Measurements from ENCODE around the gene AMMECR1. TPM values are rescaled to one million over a fixed set of nuclear protein-coding genes. Genes with fewer than 3 reads are reported as not detected.

AMMECR1 gene
- total RNA-seq, 1 experiment from 2014 or later, result 9.5 TPM

DNA sequence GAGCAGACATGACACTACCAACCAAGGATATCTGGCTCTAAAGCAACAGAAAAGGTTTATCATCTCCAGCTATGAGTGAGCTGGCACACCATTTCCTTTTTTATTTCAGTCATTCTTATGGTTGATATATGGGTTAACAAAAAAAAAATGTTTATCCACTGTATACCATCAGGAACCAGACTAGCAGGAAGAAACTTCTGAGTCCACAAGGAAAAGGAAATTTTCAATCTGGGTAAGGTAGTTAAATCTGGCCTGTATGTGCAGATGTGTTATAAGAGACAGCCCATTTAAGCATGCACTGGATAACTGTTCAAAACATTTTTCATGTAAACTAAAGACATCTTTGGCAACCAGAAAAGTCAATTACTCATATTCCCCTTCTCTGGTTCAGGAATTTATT, 35.0 kb downstream of the AMMECR1 start:
- no peaks in the 10 kb centered on the region for H3K9me3 ChIP-seq
- H3K27me3 ChIP-seq, result no peaks in the 10 kb centered on the region
- no peak overlapping the region for H3K4me3 ChIP-seq
- H3K36me3 ChIP-seq, result 0 out of 2 replicates have a peak, but pooled peaks cover 3% of the 10 kb centered on the region
- DNase-seq, result no peak

DNA sequence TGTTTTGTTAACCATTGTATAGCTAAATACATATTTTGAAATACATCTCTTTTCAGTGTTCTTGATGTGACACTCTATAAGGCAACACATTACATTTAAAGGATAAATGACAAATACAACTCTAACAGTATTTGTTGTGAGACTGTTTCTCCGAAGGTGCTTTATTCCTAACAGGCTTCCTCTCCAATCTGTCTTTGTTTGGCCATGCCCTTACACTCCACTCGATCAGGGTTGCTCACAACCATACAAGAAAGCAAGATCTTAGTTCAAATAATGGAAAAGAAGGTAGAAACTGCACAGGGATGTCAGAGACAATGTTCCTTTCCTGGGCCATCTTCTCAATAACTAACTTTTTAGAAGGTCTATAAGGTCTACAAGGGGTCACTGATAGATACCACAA, 36.5 kb downstream of the AMMECR1 start:
- Histone ChIP-seq H3K4me3 (no peak overlapping the region), H3K36me3 (0 out of 2 replicates have a peak, but pooled peaks cover 3% of the 10 kb centered on the region), H3K27me3 (no peaks in the 10 kb centered on the region), H3K9me3 (no peaks in the 10 kb centered on the region)
- DNase-seq, result no peak

DNA sequence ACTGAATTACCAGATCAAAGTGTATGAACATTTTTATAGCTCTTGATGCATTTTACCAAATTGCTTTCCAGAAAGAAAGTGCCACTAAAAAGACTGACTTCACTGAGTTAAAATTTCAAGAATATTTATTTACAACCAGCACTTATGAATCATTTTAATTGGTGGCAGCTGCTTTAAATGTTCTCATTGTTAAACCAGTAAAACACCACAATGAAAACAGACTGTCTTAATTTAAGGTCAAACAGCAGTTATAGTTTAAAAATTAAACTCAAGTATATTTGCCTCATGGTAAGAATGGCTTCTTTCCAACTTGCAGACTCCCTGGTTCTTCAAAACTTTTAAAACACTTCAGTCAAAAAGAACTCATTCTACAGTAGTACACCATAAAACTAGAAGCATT, 36.9 kb downstream of the AMMECR1 start:
- Histone ChIP-seq H3K4me3 (no peak overlapping the region), H3K36me3 (0 out of 2 replicates have a peak, but pooled peaks cover 3% of the 10 kb centered on the region), H3K27me3 (no peaks in the 10 kb centered on the region), H3K9me3 (no peaks in the 10 kb centered on the region)
- DNase-seq, result no peak

DNA sequence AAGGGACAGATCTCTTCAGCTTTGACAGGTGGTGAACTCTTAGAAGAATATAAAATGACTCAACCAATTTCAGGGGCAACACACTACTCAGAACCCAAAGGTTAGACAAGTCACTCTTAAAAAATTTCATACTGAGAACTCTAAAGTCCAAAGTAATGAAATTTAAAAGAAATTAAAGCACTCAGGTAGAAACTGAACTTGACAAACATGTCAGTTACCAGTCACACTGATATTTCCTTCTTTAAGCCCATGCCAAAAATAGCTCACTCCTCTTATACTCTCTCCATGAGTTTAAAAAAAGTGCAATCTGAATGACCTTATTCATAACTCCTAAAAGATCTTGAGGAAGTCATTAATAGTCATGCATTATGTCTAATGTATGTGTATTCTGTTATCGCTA, 40.3 kb downstream of the AMMECR1 start:
- DNase-seq, result no peak
- H3K4me3 ChIP-seq, result no peak overlapping the region
- no peaks in the 10 kb centered on the region for H3K36me3 ChIP-seq
- H3K27me3 ChIP-seq, result no peaks in the 10 kb centered on the region
- no peaks in the 10 kb centered on the region for H3K9me3 ChIP-seq

DNA sequence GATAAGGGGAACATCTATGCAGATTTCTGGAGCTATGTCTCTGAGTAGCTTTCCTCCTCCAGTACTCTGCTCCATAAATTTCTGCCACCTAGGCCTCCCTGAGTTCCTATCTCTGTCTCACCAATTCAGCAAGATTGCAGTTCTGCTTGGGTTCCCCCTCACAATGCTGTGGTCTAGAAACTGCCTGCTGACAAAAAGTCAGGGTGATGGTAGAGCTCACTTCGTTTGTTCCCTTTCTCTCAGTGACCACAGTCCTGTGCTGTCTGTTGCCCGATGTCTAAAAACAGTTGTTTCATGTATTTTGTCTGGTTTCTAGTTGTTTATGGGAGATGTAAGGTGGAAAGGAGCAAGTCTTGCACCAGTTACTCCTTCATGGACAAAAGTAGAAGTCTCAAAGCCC, 41.1 kb downstream of the AMMECR1 start:
- Histone ChIP-seq H3K4me3 (no peak overlapping the region), H3K27me3 (no peaks in the 10 kb centered on the region), H3K36me3 (no peaks in the 10 kb centered on the region), H3K9me3 (no peaks in the 10 kb centered on the region)
- DNase-seq, result no peak

DNA sequence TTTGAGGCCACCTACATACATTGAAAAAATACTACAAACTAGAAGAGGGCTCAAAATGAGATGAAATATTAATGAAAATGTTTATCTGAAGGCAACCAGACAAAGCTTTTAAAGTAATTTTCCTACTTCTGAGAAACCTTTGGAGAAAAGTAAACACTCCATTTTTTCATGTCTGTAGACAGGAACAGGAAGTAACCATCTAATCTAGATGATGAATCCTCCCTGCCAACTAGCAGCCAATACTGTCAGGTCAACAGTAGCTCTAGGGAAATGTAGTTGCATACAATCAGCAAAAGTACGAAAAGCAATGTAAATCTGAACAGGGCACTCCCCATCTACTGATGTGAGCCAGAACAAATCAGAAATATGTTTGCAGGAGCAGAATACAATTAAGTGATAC, 49.0 kb downstream of the AMMECR1 start:
- Histone ChIP-seq H3K27me3 (no peaks in the 10 kb centered on the region), H3K9me3 (no peaks in the 10 kb centered on the region), H3K4me3 (no peak overlapping the region), H3K36me3 (no peaks in the 10 kb centered on the region)
- DNase-seq, result no peak

DNA sequence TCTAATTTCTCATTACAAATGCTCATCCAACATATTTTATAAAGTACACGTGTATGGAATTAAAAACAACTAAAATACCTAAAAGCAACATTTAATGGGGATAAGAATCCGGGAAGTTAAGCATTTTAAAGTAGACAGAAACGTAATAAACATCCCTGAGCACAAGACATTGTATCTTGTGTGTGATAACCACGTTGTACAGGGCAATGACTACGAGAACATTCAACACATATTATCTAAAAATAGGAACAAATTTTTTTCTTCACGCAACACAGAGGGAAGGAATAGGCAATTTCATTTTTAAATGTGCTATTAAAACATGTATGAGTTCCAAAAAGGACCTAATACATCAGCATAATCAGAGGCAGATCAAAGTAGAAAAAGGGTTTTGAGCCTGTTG, 49.5 kb downstream of the AMMECR1 start:
- Histone ChIP-seq H3K27me3 (no peaks in the 10 kb centered on the region), H3K9me3 (no peaks in the 10 kb centered on the region), H3K36me3 (no peaks in the 10 kb centered on the region), H3K4me3 (no peak overlapping the region)
- DNase-seq, result no peak

DNA sequence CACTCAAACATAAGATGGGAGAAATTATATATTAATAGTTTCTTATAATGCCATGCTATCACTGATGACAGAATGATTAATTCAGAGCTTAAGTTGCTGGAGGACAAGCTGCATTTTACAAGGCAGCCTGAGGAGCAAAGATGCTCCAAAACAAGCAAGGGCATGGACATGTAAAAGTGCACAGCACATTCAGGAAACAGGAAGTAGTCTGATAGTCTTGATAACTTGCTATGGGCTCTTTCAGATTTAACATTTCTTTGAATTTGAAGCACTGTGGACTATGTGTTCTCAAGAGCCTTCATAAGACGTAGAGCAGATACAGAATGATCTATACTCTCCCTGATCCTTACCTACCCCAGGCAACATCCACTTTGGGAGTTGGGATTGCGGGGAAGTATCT, 50.0 kb downstream of the AMMECR1 start:
- H3K9me3 ChIP-seq, result no peaks in the 10 kb centered on the region
- no peak for DNase-seq
- H3K36me3 ChIP-seq, result no peaks in the 10 kb centered on the region
- H3K27me3 ChIP-seq, result no peaks in the 10 kb centered on the region
- no peak overlapping the region for H3K4me3 ChIP-seq

DNA sequence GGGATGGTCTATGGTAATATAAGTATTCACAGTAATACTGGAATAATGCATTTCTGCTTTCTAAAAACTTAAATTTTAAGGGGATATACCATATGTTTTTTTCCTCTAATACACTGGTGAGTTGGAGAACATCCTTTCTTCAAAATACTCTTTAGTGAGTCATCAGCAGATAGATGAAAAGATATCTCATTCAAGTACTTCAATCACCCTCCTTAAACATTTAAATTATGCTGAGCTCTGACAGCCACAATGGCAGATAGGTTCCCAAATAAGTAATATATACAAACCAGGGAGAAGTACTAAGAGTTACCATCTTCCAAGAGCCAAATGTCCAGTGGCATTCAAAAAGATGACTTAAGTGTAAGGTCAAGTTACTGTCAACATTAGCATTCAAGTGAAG, 52.2 kb downstream of the AMMECR1 start:
- Histone ChIP-seq H3K27me3 (no peaks in the 10 kb centered on the region), H3K4me3 (no peak overlapping the region), H3K36me3 (peaks cover 2% of the 10 kb centered on the region; the same call in 1 of the 2 replicates), H3K9me3 (no peaks in the 10 kb centered on the region)
- no peak for DNase-seq

DNA sequence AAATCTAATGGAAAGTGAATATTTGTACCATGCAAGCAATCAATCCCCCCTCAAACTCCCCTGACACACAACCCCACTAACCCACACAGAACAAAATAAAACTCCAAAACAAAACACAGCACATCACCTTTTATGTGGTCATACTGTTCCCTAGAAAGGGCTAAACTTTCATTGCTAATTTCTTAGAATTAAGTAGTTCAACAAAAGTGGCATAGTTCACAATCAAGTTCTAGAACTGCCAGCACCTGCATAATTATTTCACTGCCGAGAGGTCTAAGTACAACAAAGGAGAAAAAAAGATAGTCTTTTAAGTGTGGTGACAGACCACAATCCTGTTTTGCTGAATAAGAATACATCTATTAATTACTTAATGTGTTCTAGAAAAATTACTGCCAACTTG, 58.8 kb downstream of the AMMECR1 start:
- Histone ChIP-seq H3K27me3 (no peaks in the 10 kb centered on the region), H3K9me3 (no peaks in the 10 kb centered on the region), H3K36me3 (peaks cover 2% of the 10 kb centered on the region; the same call in 1 of the 2 replicates)

DNA sequence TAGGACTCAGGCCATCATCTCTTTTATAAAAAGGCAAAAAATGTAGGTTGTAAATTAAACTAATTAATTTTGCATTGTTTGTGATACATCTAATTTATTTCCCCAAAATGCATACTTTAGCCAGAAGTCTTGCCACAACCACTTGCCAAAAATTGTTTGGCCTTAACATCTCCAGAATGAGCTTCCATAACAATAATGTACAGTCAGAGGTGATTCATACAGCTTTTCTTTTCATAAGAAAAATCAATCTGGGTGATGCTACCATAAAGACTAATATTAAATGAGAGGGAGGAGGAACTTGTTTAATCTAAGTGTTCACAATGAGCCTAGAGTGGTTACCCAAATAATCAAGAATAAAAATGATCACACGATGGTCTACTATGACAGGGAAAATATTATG, 59.3 kb downstream of the AMMECR1 start:
- Histone ChIP-seq H3K36me3 (peaks cover 2% of the 10 kb centered on the region; the same call in 1 of the 2 replicates), H3K9me3 (no peaks in the 10 kb centered on the region), H3K27me3 (no peaks in the 10 kb centered on the region), H3K4me3 (no peak overlapping the region)
- DNase-seq, result peak; percentile 2

More for the DNA sequence above, 58.8 kb downstream of the AMMECR1 start:
- DNase-seq, result no peak
- H3K4me3 ChIP-seq, result no peak overlapping the region

DNA sequence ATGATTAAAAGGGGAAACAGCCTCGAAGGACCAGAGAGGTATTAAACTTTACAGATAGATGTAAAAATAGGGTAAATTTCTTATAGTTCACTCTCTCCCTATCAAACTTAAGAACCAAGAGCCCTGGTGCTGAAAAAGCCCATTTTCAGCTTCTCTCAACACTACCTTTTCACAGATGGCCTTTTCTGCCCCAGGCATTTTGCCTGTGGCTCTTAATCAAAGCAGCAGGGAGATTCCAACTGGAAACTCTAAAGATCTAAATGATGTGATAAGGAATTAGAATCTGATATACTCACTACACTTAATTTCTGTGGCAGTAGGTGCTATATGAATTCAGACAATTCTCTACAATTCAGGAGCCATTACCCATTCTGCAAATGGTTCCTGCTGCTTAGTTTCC, 60.0 kb downstream of the AMMECR1 start:
- peaks cover 2% of the 10 kb centered on the region; the same call in 1 of the 2 replicates for H3K36me3 ChIP-seq
- H3K4me3 ChIP-seq, result no peak overlapping the region
- no peaks in the 10 kb centered on the region for H3K27me3 ChIP-seq
- DNase-seq, result no peak
- no peaks in the 10 kb centered on the region for H3K9me3 ChIP-seq

DNA sequence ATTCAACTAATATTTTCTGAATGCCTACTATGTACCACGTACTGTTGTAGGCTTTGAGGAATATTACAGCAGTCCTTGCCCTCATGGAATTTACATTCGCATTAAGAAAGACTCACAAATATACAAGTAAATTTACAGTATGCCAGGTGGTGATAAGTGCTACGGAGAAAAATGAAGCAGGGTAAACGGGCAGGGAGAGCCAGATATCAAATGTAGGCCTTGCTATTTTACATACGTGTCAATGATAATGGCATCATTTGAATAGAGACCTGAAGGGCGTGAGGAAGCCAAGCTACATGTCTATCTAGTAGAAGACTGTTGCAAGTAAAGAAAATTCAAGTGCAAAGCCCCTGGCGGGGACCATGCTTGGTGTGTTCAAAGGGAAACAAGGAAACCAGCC, 65.2 kb downstream of the AMMECR1 start:
- no peaks in the 10 kb centered on the region for H3K27me3 ChIP-seq
- H3K36me3 ChIP-seq, result no peaks in the 10 kb centered on the region
- H3K9me3 ChIP-seq, result no peaks in the 10 kb centered on the region
- H3K4me3 ChIP-seq, result no peak overlapping the region
- no peak for DNase-seq

DNA sequence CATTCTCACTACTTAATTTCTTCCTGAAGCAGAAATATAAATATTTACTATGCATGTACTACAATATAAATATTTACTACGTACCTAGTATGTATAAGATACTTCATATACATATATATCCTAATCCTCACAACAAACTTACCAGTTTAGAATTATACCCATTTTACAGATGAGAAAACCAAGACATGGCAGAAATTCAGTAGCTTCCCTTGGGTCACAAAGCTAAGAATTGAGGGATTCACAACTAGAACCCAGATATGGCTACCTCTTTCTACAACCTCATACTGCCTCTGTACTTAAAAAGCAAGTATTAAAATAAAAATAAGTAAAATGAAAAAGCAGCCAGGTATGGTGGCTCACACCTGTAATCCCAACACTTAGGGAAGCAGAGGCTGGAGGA, 65.9 kb downstream of the AMMECR1 start:
- no peak for DNase-seq

DNA sequence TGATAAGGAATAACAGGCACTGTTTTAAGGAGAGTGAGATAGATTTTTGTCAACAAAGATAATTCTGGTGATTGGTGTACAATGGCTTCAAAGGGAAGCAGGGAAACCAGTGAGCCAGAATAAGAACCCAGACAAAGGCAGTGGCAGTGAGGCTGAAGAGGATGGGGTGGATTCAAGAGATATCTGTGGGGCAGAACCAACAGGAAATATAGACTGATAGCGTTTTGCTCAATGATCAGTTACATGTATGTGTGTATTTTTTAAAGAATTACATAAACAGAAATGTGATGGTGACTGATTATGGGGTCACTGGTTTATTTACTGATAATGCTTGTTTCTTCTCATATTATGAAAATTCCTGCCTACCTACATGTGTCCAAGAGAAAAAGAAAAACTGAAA, 66.4 kb downstream of the AMMECR1 start:
- no peak for DNase-seq
- no peaks in the 10 kb centered on the region for H3K9me3 ChIP-seq
- no peaks in the 10 kb centered on the region for H3K27me3 ChIP-seq
- no peak overlapping the region for H3K4me3 ChIP-seq
- H3K36me3 ChIP-seq, result no peaks in the 10 kb centered on the region

More for the DNA sequence above, 65.9 kb downstream of the AMMECR1 start:
- H3K4me3 ChIP-seq, result no peak overlapping the region
- no peaks in the 10 kb centered on the region for H3K27me3 ChIP-seq
- no peaks in the 10 kb centered on the region for H3K9me3 ChIP-seq
- no peaks in the 10 kb centered on the region for H3K36me3 ChIP-seq

DNA sequence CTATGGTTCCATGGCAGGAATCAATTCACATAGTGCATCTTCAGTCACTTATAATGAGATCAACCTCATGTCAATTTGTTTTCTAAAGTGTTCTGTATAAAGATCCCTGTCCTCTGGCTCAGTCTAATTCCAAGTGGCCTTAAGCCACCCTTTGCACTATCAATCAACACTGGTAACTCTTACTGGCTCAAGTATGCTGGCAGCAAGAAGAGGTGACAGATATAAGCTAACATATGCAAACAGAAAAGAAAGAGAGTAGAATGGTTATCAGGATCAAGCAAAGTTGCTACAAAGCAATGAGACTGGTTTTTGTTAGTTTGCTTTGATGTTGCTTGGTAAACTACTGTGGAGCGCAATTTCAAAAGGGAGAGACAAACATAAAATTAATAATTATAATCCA, 67.0 kb downstream of the AMMECR1 start:
- DNase-seq, result no peak
- no peaks in the 10 kb centered on the region for H3K9me3 ChIP-seq
- H3K4me3 ChIP-seq, result no peak overlapping the region
- no peaks in the 10 kb centered on the region for H3K36me3 ChIP-seq
- no peaks in the 10 kb centered on the region for H3K27me3 ChIP-seq

DNA sequence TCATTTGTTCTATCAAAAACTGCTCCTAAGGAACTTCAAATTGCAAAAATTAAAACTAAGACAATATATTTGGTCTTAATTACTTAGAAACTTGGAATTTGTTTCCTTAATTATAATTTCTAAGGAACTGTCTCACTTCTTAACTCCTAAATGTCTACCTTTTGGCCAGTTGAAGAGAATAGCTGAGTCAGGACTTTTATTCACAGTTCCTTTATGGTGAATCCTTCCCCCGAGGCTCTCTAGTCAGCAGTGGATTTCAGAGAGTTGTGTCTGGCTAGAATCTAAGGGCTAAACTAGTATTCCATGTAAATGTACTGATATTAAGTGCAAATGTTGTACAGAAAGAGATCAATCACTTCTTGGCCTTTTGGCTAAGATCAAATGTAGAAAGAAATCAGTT, 69.3 kb downstream of the AMMECR1 start:
- H3K9me3 ChIP-seq, result no peaks in the 10 kb centered on the region
- no peaks in the 10 kb centered on the region for H3K27me3 ChIP-seq
- no peak for DNase-seq
- no peaks in the 10 kb centered on the region for H3K36me3 ChIP-seq
- no peak overlapping the region for H3K4me3 ChIP-seq

DNA sequence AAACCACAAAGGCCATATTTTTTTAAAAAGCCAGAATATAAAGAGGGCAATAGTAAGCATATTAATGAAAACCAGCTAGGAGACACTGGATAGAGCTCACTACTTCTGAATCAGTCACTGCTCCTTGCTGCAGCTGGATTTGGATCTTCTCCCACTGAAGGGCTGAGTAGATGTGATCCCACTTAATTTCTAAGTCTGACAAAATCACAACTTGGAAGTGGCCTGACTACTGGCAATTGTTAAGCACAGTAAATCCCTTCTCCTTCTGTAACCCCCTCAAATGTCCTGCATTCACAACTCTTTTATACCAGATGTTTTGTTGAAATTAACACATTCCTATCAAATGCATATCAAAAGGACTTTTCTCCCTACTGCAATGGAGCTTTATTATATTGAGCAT, 72.9 kb downstream of the AMMECR1 start:
- Histone ChIP-seq H3K9me3 (no peaks in the 10 kb centered on the region), H3K36me3 (no peaks in the 10 kb centered on the region), H3K4me3 (no peak overlapping the region), H3K27me3 (no peaks in the 10 kb centered on the region)
- no peak for DNase-seq

DNA sequence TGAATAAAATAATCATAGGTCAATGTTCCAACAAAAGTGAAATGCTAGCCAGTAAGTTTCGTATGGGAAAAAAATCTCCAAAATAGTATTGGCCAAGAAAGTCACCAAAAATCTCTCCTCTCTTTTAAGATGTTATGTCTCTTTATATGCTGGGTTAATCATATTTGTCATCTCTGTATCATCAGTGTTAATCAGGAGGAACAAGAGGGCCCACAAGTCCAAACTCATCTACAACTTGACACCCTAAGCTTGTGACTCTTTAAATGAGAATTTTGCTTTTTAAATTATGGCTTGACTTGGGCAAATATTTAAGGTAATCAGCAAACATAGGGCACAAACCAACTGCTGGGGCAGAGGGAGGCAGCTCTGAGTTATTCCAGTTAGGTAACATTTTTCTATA, 75.5 kb downstream of the AMMECR1 start:
- Histone ChIP-seq H3K36me3 (no peaks in the 10 kb centered on the region), H3K9me3 (no peaks in the 10 kb centered on the region), H3K27me3 (no peaks in the 10 kb centered on the region), H3K4me3 (no peak overlapping the region)
- no peak for DNase-seq

All from MG63 (cell line).